ENCODE data around the gene NMRK1.

Gene NMRK1

GRCh38 chr9:75102177-75102790, 14.3 kb upstream of the NMRK1 start:
- no peak for DNase-seq (ENCODE audit: low read depth)

- DNase-seq (ENCODE audit: low read depth): no peak
Measured at GRCh38 chr9:75101004-75101588, 13.1 kb upstream of the NMRK1 start.

- no peak for DNase-seq (ENCODE audit: low read depth)
Measured at GRCh38 chr9:75096796-75097195, 8.8 kb upstream of the NMRK1 start.

GRCh38 chr9:75092766-75093165, 4.8 kb upstream of the NMRK1 start:
- no peak for DNase-seq (ENCODE audit: low read depth)

- no peak for DNase-seq (ENCODE audit: low read depth)
Measured at GRCh38 chr9:75090579-75090978, 2.6 kb upstream of the NMRK1 start.

- no peak for DNase-seq (ENCODE audit: low read depth)
Measured at GRCh38 chr9:75089373-75089766, 1.4 kb upstream of the NMRK1 start.

- DNase-seq (ENCODE audit: low read depth): no peak
Measured at GRCh38 chr9:75088646-75089372, 854 bp upstream of the NMRK1 start.

- DNase-seq (ENCODE audit: low read depth): no peak
Measured at GRCh38 chr9:75087289-75087823, 599 bp downstream of the NMRK1 start.

GRCh38 chr9:75086541-75087288, 1.2 kb downstream of the NMRK1 start:
- no peak for DNase-seq (ENCODE audit: low read depth)

- DNase-seq (ENCODE audit: low read depth): no peak
Measured at GRCh38 chr9:75085640-75086039, 2.3 kb downstream of the NMRK1 start.

- no peak for DNase-seq (ENCODE audit: low read depth)
Measured at GRCh38 chr9:75084081-75084672, 3.8 kb downstream of the NMRK1 start.

- DNase-seq (ENCODE audit: low read depth): no peak
Measured at GRCh38 chr9:75083188-75083970, 4.6 kb downstream of the NMRK1 start.

GRCh38 chr9:75081632-75082031, 6.3 kb downstream of the NMRK1 start:
- DNase-seq (ENCODE audit: low read depth): no peak

- no peak for DNase-seq (ENCODE audit: low read depth)
Measured at GRCh38 chr9:75072895-75073294, 15.1 kb downstream of the NMRK1 start.

- peak; percentile 53 for DNase-seq (ENCODE audit: low read depth)
Measured at GRCh38 chr9:75071530-75072122, 16.3 kb downstream of the NMRK1 start.

GRCh38 chr9:75069171-75069570, 18.8 kb downstream of the NMRK1 start:
- no peak for DNase-seq (ENCODE audit: low read depth)

- DNase-seq (ENCODE audit: low read depth): no peak
Measured at GRCh38 chr9:75067894-75068293, 20.1 kb downstream of the NMRK1 start.

- no peak for DNase-seq (ENCODE audit: low read depth)
Measured at GRCh38 chr9:75065510-75065909, 22.4 kb downstream of the NMRK1 start.

- DNase-seq (ENCODE audit: low read depth): no peak
Measured at GRCh38 chr9:75064307-75065025, 23.5 kb downstream of the NMRK1 start.
